Endothelial cell of umbilical vein (primary cell): Measurements from ENCODE around the gene RASSF6. TPM values are rescaled to one million over a fixed set of nuclear protein-coding genes. Genes with fewer than 3 reads are reported as not detected.

ENCODE experiments used
- BruUV-seq: library from RNA; stranded (reverse); fragments of 400-500 nt; replicated peaks from 2 replicates; lab custom pipeline; 2021; lab: Mats Ljungman, UMichigan
- CTCF ChIA-PET: fragments of 300-600, 350-600 bp; sonication (Branson Sonifier 250); formaldehyde crosslinking; loops from one replicate; lab custom pipeline; 2021; ENCODE audit warnings: antibody characterized with exemption, inconsistent platforms; lab: Charles Lee
- POLR2A ChIA-PET: fragments of 300-600, 350-600 bp; sonication (Branson Sonifier 250); formaldehyde crosslinking; loops from one replicate; lab custom pipeline; 2021; ENCODE audit warnings: antibody characterized with exemption, inconsistent platforms; lab: Charles Lee
- DNase-seq: peaks from one replicate; pipeline ENCODE4 v3.0.0-alpha.2; 2011; ENCODE audit warnings: low read depth, low spot score
- FAIRE-seq: peaks from 2 replicates; lab custom pipeline; 2011; peaks lifted over from hg19 to GRCh38; lab: Jason Lieb, UNC
- H2AFZ ChIP-seq: 2 replicates; pipeline ENCODE4 v1.6.0; 2012; ENCODE audit warnings: low read depth, low read length, control low read depth, inconsistent platforms
- H3K27ac ChIP-seq: 2 replicates; pipeline ENCODE4 v1.5.1; 2011; ENCODE audit warnings: low read depth, mild to moderate bottlenecking, control low read depth, low read length, moderate library complexity; ENCODE audit not compliant: insufficient read depth
- H3K27me3 ChIP-seq, 2 experiments: 2 replicates each; pipeline versions ENCODE4 v1.6.0 to v1.6.1; 2011; ENCODE audit warnings: low read length in 2 of 2, mixed read lengths in 1 of 2; ENCODE audit not compliant: control insufficient read depth in 2 of 2, insufficient read depth in 2 of 2
- H3K36me3 ChIP-seq, 2 experiments: 2 replicates in 1 of 2; 3 replicates in 1 of 2; pipeline ENCODE4 v1.5.1; 2011; ENCODE audit warnings: low read length in 2 of 2, mild to moderate bottlenecking in 1 of 2, moderate library complexity in 1 of 2; ENCODE audit not compliant: control insufficient read depth in 2 of 2, insufficient read depth in 2 of 2; ENCODE audit errors: extremely low read depth in 1 of 2
- H3K4me1 ChIP-seq: 3 replicates; pipeline ENCODE4 v1.5.1; 2011; ENCODE audit warnings: mild to moderate bottlenecking, low read length; ENCODE audit not compliant: control insufficient read depth, insufficient read depth; ENCODE audit errors: extremely low read depth
- H3K4me2 ChIP-seq: 2 replicates; pipeline ENCODE4 v1.6.1; 2011; ENCODE audit warnings: low read length, control low read depth, mixed read lengths; ENCODE audit not compliant: insufficient read depth
- H3K4me3 ChIP-seq, 3 experiments: fragments of 200-600 bp in 1 of 3; sonication (generic), shearing (Covaris generic) in 1 of 3; replicated peaks in 1 of 3; 2 replicates each; pipeline ENCODE4 v1.5.1; 2011 to 2016; ENCODE audit warnings: control low read depth in 3 of 3, low read length in 3 of 3, mild to moderate bottlenecking in 2 of 3, inconsistent platforms in 1 of 3, low read depth in 1 of 3, moderate library complexity in 1 of 3; ENCODE audit not compliant: insufficient read depth in 1 of 3
- H3K79me2 ChIP-seq: 2 replicates; pipeline ENCODE4 v1.6.0; 2012; ENCODE audit warnings: low read length, inconsistent platforms; ENCODE audit not compliant: control insufficient read depth, insufficient read depth
- H3K9ac ChIP-seq: replicated peaks from 2 replicates; pipeline ENCODE3; 2011; ENCODE audit warnings: low read length, control low read depth; ENCODE audit not compliant: insufficient read depth; ENCODE audit errors: extremely low read depth
- H3K9me1 ChIP-seq: replicated peaks from 3 replicates; pipeline ENCODE4 v1.6.0; 2011; ENCODE audit warnings: mild to moderate bottlenecking, low read length; ENCODE audit not compliant: control insufficient read depth, insufficient read depth; ENCODE audit errors: extremely low read depth
- H3K9me3 ChIP-seq: replicated peaks from 2 replicates; pipeline ENCODE4 v1.5.1; 2012; ENCODE audit warnings: low read length, inconsistent platforms; ENCODE audit not compliant: control insufficient read depth, insufficient read depth
- H4K20me1 ChIP-seq: replicated peaks from 2 replicates; pipeline ENCODE3; 2011; ENCODE audit warnings: mild to moderate bottlenecking, low read length; ENCODE audit not compliant: control insufficient read depth, insufficient read depth; ENCODE audit errors: extremely low read depth
- CTCF ChIP-seq, 2 donors: IDR thresholded peaks; 1 replicate in 1 of 2; 2 replicates in 1 of 2; pipeline ENCODE4 v1.5.1; 2011; ENCODE audit warnings: low read length in 2 of 2, mild to moderate bottlenecking in 2 of 2, moderate library complexity in 2 of 2, control low read depth in 1 of 2, inconsistent platforms in 1 of 2, low read depth in 1 of 2; ENCODE audit not compliant: insufficient read depth in 1 of 2; ENCODE audit errors: extremely low read depth in 1 of 2
- EZH2 ChIP-seq: IDR thresholded peaks from 2 replicates; pipeline ENCODE4 v1.6.1; 2012; ENCODE audit warnings: borderline replicate concordance, low read depth, mild to moderate bottlenecking, moderate library complexity, low read length, inconsistent platforms; ENCODE audit not compliant: severe bottlenecking
- FOS ChIP-seq: IDR thresholded peaks from 2 replicates; pipeline ENCODE4 v1.6.1; 2011; ENCODE audit warnings: mild to moderate bottlenecking, low read length, moderate library complexity, borderline replicate concordance; ENCODE audit not compliant: insufficient read depth
- GATA2 ChIP-seq: IDR thresholded peaks from 2 replicates; pipeline ENCODE4 v1.7.0; 2011; ENCODE audit warnings: low read depth, mild to moderate bottlenecking, moderate library complexity, mixed read lengths, low read length; ENCODE audit not compliant: insufficient read length, insufficient read depth
- JUN ChIP-seq: IDR thresholded peaks from 2 replicates; pipeline ENCODE4 v1.6.1; 2011; ENCODE audit warnings: borderline replicate concordance, low read depth; ENCODE audit not compliant: insufficient read length, insufficient read depth
- MAX ChIP-seq: IDR thresholded peaks from 2 replicates; pipeline ENCODE4 v1.6.1; 2011; ENCODE audit not compliant: insufficient read depth, insufficient read length
- MYC ChIP-seq: IDR thresholded peaks from one replicate; pipeline ENCODE4 v1.6.1; 2011; ENCODE audit warnings: mild to moderate bottlenecking, low read depth, low read length
- POLR2A ChIP-seq: IDR thresholded peaks from 2 replicates; pipeline ENCODE4 v1.6.1; 2012; ENCODE audit warnings: low read depth, mild to moderate bottlenecking, control low read depth, low read length
- POLR2AphosphoS5 ChIP-seq: IDR thresholded peaks from 2 replicates; pipeline ENCODE4 v1.6.1; 2012; ENCODE audit warnings: low read depth, mild to moderate bottlenecking, control low read depth, low read length, moderate library complexity; ENCODE audit not compliant: insufficient read depth
- dilution Hi-C: fragments of 300-500 bp; cut with MboI; formaldehyde crosslinking; loops from one replicate; pipeline ENCODE4 v1.15.0; 2019; ENCODE audit warnings: low sequenced_read_pairs; ENCODE audit not compliant: extremely low pct_ligation_motif_present
- intact Hi-C: fragments of 100-400 bp; cut with micrococcal nuclease; formaldehyde crosslinking; loops from one replicate; pipeline ENCODE4 v1.10.0; 2022
- polyA plus RNA-seq, 4 experiments: library from polyadenylated mRNA; depleted of rRNA in 3 of 4; stranded (reverse) in 3 of 4; unstranded in 1 of 4; fragments of >200 nt; gene quantifications; 2 replicates each; pipeline versions ENCODE4 v1.2.1 to v1.2.3, GENCODE V29; 2011 to 2012; ENCODE audit warnings: missing spikeins in 1 of 4
- total RNA-seq: library from RNA; stranded (reverse); gene quantifications from 2 replicates; pipeline ENCODE4 v1.2.3, GENCODE V29; 2021

RASSF6 gene
- total and polyA plus RNA-seq, 2 donors (not counting 3 experiments of a cell fraction or from before 2014, with no cell fraction given): not detected

- Histone ChIP-seq H3K27ac (no peak overlapping the region), H4K20me1 (no peaks in the 10 kb centered on the region), H3K36me3 (no peaks in the 10 kb centered on the region), H3K79me2 (no peaks in the 10 kb centered on the region), H3K9ac (no peak overlapping the region), H3K4me3 (no peak overlapping the region), H3K9me3 (no peaks in the 10 kb centered on the region), H3K4me1 (no peaks in the 10 kb centered on the region), H3K27me3 (no peaks in the 10 kb centered on the region), H2AFZ (no peak overlapping the region), H3K9me1 (peaks cover 3% of the 10 kb centered on the region), H3K4me2 (no peak overlapping the region)
- no TSS peak for BruUV-seq
- intact Hi-C loops: no loop called here
- FAIRE-seq (peak; percentile 48), DNase-seq (no peak)
- CTCF ChIA-PET: interaction anchor here (1.7 to 2.3 kb wide), 2 partner anchors 17 to 64 kb away, joined by 4 to 10 read pairs; no protein-coding TSS in a partner anchor
- POLR2A ChIA-PET: no interaction called here
- no peak for TF ChIP-seq JUN
- TF ChIP-seq MAX: no peak
- no peak for TF ChIP-seq EZH2
- no peak for TF ChIP-seq FOS
- no peak for TF ChIP-seq CTCF (IDR thresholded peaks at IDR 0.05; ENCODE audit: extremely low read depth in 1 of 2, insufficient read depth in 1 of 2, low read depth in 1 of 2, low read length in 2 of 2)
- TF ChIP-seq MYC: no peak
- no peak for TF ChIP-seq POLR2A
- TF ChIP-seq GATA2: no peak
- TF ChIP-seq POLR2AphosphoS5: no peak
- dilution Hi-C loops: no loop called here
These were observed 30.1 kb downstream of the RASSF6 start for GRCh38 chr4:73589887-73590801.
